Gastrocnemius medialis (tissue), 4 donors: ENCODE results near the gene PYGB. TPM values are rescaled to one million over a fixed set of nuclear protein-coding genes. Genes with fewer than 3 reads are reported as not detected.
"Not testable (repeated sequence)": the region's sequence is repeated elsewhere in the genome, so short reads cannot be mapped to it uniquely, and the experiment has no call there.

Experiments used
- ATAC-seq, 2 donors: fragments of 150-250 bp; one replicate each; pipeline ENCODE4 v1.9.1; 2016
- DNase-seq, 2 donors: peaks; one replicate each; pipeline ENCODE4 v3.0.0-alpha.2; 2019
- H3K27ac ChIP-seq, 4 donors: fragments of 200-600 bp; sonication (generic); 1 replicate in 1 of 4; 2 replicates in 3 of 4; pipeline ENCODE4 v1.5.1; 2016 to 2018; ENCODE audit warnings: mild to moderate bottlenecking in 2 of 4, moderate library complexity in 1 of 4
- H3K27me3 ChIP-seq, 3 donors: fragments of 200-600 bp; sonication (generic) in 2 of 3; 1 replicate in 1 of 3; 2 replicates in 2 of 3; pipeline versions ENCODE4 v1.5.1 to v1.6.0; 2016 to 2019; ENCODE audit warnings: mild to moderate bottlenecking in 1 of 3, moderate library complexity in 1 of 3
- H3K36me3 ChIP-seq, 2 donors: fragments of 200-600 bp; sonication (generic) in 1 of 2; one replicate each; pipeline ENCODE4 v1.5.1; 2017 to 2018
- H3K4me1 ChIP-seq, 2 donors: fragments of 200-600 bp; sonication (generic) in 1 of 2; one replicate each; pipeline ENCODE4 v1.5.1; 2016 to 2017; ENCODE audit warnings: mild to moderate bottlenecking in 2 of 2
- H3K4me3 ChIP-seq, 4 donors: fragments of 200-600 bp; sonication (generic) in 3 of 4; 1 replicate in 1 of 4; 2 replicates in 3 of 4; pipeline ENCODE4 v1.5.1; 2016 to 2019; ENCODE audit warnings: mild to moderate bottlenecking in 2 of 4
- H3K9me3 ChIP-seq, 3 donors: fragments of 200-600 bp; sonication (generic) in 2 of 3; 1 replicate in 1 of 3; 2 replicates in 2 of 3; pipeline ENCODE4 v1.5.1; 2016 to 2019
- POLR2A ChIP-seq, 2 donors: fragments of 450-650 bp; IDR thresholded peaks; one replicate each; pipeline ENCODE4 v1.6.1; 2017; ENCODE audit warnings: antibody characterized with exemption in 2 of 2, mild to moderate bottlenecking in 2 of 2, moderate library complexity in 2 of 2
- in situ Hi-C, 4 donors: fragments of 200-750 bp; cut with MboI; loops; one replicate each; pipeline versions ENCODE4 v1.15.0 to v1.8.0; 2017; ENCODE audit warnings: low sequenced_read_pairs in 4 of 4
- intact Hi-C: fragments of 100-400 bp; cut with DNase I; formaldehyde crosslinking; loops from one replicate; pipeline ENCODE4 v1.15.1; 2023; ENCODE audit warnings: low total_unique reads
- total RNA-seq, 4 donors: library from RNA; depleted of rRNA; stranded (reverse); fragments of >200 nt; gene quantifications; one replicate each; pipeline versions ENCODE4 v1.1.0 to v1.2.3, GENCODE V29; 2016
- TF ChIP-seq, protein P1 (sequence below), 5 experiments: fragments of 450-650 bp in 3 of 5; fragments of 200-600 bp in 2 of 5; sonication (generic) in 2 of 5; IDR thresholded peaks in 4 of 5; conservative IDR thresholded peaks in 1 of 5; 1 replicate in 4 of 5; 2 replicates in 1 of 5; pipeline ENCODE4 v1.5.1; 2016 to 2019; ENCODE audit warnings: antibody characterized with exemption in 5 of 5, mild to moderate bottlenecking in 3 of 5, moderate library complexity in 3 of 5

Gene PYGB
- total RNA-seq, 4 donors from 2014 or later, result 13.6 to 50.7 (median 27.0) TPM

DNA sequence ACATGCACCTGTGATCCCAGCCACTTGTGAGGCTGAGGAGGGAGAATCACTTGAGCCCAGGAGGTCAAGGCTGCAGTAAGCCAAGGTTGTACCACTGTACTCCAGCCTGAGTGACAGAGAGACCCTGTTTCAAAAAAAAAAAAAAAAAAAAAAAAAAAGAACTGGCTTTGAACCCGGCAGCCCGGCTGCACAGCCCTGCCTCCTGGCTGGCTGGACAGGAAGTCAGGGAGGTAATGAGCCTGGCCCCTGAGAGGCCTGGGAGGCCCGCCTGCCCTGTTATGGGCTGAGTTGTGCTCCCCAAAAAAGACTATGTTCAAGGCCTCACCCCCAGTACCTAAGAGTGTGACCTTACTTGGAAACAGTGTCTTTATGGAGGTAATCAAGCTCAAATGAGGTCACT lies 77.2 kb downstream of the PYGB start:
- no peaks in the 10 kb centered on the region for H3K9me3 ChIP-seq
- intact Hi-C loops, result no loop called here
- H3K27me3 ChIP-seq, result no peaks in the 10 kb centered on the region
- H3K4me3 ChIP-seq, result no peak overlapping the region
- no peak overlapping the region for H3K27ac ChIP-seq
- in situ Hi-C loops, result no loop called here
- TF ChIP-seq, protein P1, sequence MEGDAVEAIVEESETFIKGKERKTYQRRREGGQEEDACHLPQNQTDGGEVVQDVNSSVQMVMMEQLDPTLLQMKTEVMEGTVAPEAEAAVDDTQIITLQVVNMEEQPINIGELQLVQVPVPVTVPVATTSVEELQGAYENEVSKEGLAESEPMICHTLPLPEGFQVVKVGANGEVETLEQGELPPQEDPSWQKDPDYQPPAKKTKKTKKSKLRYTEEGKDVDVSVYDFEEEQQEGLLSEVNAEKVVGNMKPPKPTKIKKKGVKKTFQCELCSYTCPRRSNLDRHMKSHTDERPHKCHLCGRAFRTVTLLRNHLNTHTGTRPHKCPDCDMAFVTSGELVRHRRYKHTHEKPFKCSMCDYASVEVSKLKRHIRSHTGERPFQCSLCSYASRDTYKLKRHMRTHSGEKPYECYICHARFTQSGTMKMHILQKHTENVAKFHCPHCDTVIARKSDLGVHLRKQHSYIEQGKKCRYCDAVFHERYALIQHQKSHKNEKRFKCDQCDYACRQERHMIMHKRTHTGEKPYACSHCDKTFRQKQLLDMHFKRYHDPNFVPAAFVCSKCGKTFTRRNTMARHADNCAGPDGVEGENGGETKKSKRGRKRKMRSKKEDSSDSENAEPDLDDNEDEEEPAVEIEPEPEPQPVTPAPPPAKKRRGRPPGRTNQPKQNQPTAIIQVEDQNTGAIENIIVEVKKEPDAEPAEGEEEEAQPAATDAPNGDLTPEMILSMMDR (IDR thresholded peaks at IDR 0.05 in 4 of 5, conservative IDR thresholded peaks at IDR 0.05 in 1 of 5), result no peak
- TF ChIP-seq POLR2A (IDR thresholded peaks at IDR 0.05), result no peak
- H3K36me3 ChIP-seq, result no peaks in the 10 kb centered on the region
- DNase-seq (no peak), ATAC-seq (no peak)
- no peaks in the 10 kb centered on the region for H3K4me1 ChIP-seq

DNA sequence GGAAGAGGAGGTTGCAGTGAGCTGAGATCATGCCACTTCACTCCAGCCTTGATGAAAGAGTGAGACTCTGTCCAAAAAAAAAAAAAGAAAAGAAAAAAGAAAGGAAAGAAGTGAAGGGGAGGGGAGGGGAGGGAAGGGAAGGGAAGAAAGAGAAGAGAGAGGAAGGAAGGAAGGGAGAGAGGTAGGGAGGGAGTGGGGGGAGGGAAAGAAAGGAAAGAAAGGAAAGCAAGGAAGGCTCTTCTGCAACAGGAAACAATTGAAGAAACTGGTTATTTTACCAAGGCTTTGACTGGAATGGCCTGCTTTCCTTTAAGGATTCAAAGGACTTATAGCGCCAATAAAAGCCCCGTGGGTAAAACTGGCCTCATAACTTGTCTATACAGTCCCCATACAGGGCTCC lies 78.1 kb downstream of the PYGB start:
- DNase-seq (no peak), ATAC-seq (no peak)
- intact Hi-C loops, result no loop called here
- Histone ChIP-seq H3K9me3 (no peaks in the 10 kb centered on the region), H3K4me1 (no peaks in the 10 kb centered on the region), H3K36me3 (no peaks in the 10 kb centered on the region), H3K27ac (no peak overlapping the region), H3K27me3 (no peaks in the 10 kb centered on the region), H3K4me3 (no peak overlapping the region)
- in situ Hi-C loops, result no loop called here
- TF ChIP-seq POLR2A (IDR thresholded peaks at IDR 0.05), result no peak
- TF ChIP-seq, protein P1 (IDR thresholded peaks at IDR 0.05 in 4 of 5, conservative IDR thresholded peaks at IDR 0.05 in 1 of 5), result no peak

DNA sequence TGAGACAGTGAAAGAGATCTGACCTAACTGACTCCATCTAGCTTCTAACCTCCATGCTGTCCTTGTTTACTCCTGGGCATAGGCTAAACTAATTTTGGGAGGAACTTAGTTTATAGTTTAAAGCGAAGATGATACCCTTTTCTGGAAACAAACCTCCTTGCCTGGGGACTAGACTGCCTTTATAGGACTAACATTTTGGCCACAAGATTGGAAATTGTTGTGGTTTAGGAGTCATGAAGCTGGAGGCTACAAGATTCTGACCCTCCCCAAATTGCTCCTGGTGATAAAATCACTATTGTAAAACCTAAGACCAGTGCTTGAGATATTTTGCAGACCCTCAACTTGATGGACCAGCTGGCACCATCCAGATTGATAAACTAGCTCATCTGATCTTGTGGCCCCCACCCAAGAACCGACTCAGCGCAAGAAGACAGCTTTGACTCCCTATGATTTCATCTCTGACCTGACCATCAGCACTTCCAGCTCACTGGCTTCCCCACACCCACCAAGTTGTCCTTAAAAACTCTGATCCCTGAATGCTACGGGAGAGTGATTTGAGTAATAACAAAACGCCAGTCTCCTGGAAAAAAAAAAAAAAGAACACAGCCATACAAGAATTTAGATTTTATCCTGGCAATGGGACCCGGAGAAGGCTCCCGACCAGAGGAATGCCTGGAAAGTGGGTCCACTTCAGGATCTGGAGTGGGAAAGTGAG lies 79.8 kb downstream of the PYGB start:
- intact Hi-C loops, result no loop called here

DNA sequence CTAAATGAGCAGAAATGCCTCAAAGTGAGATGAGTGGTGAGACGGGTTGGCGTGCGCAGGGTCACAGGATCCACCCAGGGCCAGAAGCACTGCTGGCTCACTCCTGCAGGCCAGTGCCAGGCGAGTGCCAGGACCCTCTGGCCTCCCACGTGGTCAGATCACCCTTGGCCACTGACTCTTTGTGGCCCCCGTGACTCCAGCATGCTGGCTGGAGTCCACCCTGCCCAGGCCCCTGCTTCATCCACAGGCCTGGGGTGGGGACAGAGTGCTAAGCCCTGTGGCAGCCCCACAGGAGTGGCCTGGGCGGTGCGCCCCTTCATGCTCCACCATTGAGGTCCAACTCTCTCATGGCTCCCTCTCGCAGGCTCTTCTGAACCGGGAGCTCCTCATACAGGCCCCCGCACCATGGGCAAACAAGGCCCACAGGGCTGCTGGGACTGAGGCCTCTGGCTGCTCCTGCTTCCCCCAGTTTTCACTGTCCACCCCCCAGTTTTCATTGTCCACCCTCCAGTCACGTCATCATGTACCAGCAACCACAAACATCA lies 81.1 kb downstream of the PYGB start:
- in situ Hi-C loops (no loop called here), intact Hi-C loops (no loop called here)
- Histone ChIP-seq H3K27me3 (no peaks in the 10 kb centered on the region), H3K36me3 (no peaks in the 10 kb centered on the region), H3K9me3 (no peaks in the 10 kb centered on the region), H3K4me3 (no peak overlapping the region), H3K4me1 (no peaks in the 10 kb centered on the region), H3K27ac (no peak overlapping the region)
- no peak for TF ChIP-seq POLR2A (IDR thresholded peaks at IDR 0.05)
- TF ChIP-seq, protein P1 (IDR thresholded peaks at IDR 0.05 in 4 of 5, conservative IDR thresholded peaks at IDR 0.05 in 1 of 5), result no peak
- ATAC-seq (no peak), DNase-seq (no peak)

More for the DNA sequence above, 79.8 kb downstream of the PYGB start:
- ATAC-seq (no peak), DNase-seq (no peak)
- Histone ChIP-seq H3K4me3 (no peak overlapping the region), H3K36me3 (no peaks in the 10 kb centered on the region), H3K9me3 (no peaks in the 10 kb centered on the region), H3K27me3 (no peaks in the 10 kb centered on the region), H3K27ac (no peak overlapping the region), H3K4me1 (no peaks in the 10 kb centered on the region)
- TF ChIP-seq, protein P1 (IDR thresholded peaks at IDR 0.05 in 4 of 5, conservative IDR thresholded peaks at IDR 0.05 in 1 of 5), result no peak
- TF ChIP-seq POLR2A (IDR thresholded peaks at IDR 0.05), result no peak
- in situ Hi-C loops, result no loop called here

DNA sequence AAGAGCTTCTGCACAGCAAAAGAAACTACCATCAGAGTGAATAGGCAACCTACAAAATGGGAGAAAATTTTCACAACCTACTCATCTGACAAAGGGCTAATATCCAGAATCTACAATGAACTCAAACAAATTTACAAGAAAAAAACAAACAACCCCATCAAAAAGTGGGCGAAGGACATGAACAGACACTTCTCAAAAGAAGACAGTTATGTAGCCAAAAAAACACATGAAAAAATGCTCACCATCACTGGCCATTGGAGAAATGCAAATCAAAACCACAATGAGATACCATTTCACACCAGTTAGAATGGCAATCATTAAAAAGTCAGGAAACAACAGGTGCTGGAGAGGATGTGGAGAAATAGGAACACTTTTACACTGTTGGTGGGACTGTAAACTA lies 87.1 kb downstream of the PYGB start:
- H3K4me3 ChIP-seq, H3K27me3 ChIP-seq, H3K9me3 ChIP-seq, ATAC-seq, H3K27ac ChIP-seq, in situ Hi-C loops, DNase-seq, intact Hi-C loops, H3K4me1 ChIP-seq, H3K36me3 ChIP-seq: not testable (repeated sequence)
